Stimulated activated memory B cell treated with anti-CD40 and anti-IgM and Interleukin-4, amounts not matched to agents 10 μg/mL and 1 μg/mL and 100 μg/mL, for 72 hours (primary cell): Measurements from ENCODE around the gene LCK.

Experiments
- ATAC-seq: fragments of 150-1000 bp; cut with Tn5 transposase; 2 replicates; pipeline ENCODE4 v1.10.0; 2021
- H3K27ac Mint-ChIP-seq: one replicate; pipeline ENCODE4 v1.8.0; 2022; ENCODE audit warnings: mild to moderate bottlenecking, mixed read lengths
- H3K27me3 Mint-ChIP-seq: one replicate; pipeline ENCODE4 v1.8.0; 2022; ENCODE audit warnings: mixed read lengths
- H3K36me3 Mint-ChIP-seq: one replicate; pipeline ENCODE4 v1.8.0; 2022; ENCODE audit warnings: mixed read lengths
- H3K4me1 Mint-ChIP-seq: one replicate; pipeline ENCODE4 v1.8.0; 2022; ENCODE audit warnings: mixed read lengths
- H3K4me3 Mint-ChIP-seq: one replicate; pipeline ENCODE4 v1.8.0; 2022; ENCODE audit warnings: mild to moderate bottlenecking, moderate library complexity, mixed read lengths
- H3K9me3 Mint-ChIP-seq: one replicate; pipeline ENCODE4 v1.8.0; 2022; ENCODE audit warnings: mixed read lengths

Gene LCK

DNA sequence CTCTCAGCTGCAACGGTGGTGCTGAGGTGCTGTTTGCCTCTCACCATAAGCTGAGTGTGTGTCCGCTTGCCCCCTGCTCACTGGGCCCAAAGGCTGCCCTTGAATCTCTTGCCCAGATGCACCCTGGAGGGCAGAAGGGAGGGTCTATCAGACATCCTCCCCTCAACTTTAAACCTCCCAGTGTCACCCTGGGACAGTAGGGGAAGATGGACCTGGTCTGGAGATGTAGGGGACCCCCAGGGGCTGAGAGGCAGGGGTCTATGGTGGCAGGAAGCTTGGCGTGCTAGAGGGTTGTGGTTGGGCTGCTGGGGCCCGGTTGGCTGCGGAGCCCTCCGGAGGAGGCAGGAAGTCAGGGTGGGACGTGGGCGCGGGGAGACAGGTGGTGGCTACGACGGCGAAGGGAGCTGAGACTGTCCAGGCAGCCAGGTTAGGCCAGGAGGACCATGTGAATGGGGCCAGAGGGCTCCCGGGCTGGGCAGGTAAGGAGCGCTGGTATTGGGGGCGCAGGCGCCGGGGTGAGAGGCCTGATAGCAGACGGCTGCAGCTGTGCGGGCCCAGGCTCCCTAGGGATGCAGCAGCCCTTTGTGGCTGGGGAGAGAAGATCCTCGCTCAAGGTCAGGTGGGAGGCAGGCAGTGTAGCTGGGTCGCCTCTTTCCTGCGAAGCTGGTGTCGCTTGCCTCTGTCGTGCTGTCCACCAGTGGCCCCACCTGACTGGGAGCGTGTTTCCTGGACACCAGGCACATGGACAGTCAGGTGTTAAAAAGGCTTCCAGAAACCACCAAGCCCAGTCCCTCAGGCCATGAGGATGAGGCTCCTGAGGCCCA is at the start of gene LCK:
LCK (plus strand) TSS at position 373 of the 824 bp plus-strand sequence. CDS start 23,065 bp downstream, outside the sequence.
- H3K4me1 Mint-ChIP-seq: peaks cover 89% of the 10 kb centered on the region
- peak within 1 kb of the TSS; percentile 94 for H3K27ac Mint-ChIP-seq
- no peaks in the 10 kb centered on the region for H3K27me3 Mint-ChIP-seq
- H3K9me3 Mint-ChIP-seq: no peaks in the 10 kb centered on the region
- peak within 1 kb of the TSS; percentile 82 for H3K4me3 Mint-ChIP-seq
- no peaks in the 10 kb centered on the region for H3K36me3 Mint-ChIP-seq
- ATAC-seq: peak; percentile 61

DNA sequence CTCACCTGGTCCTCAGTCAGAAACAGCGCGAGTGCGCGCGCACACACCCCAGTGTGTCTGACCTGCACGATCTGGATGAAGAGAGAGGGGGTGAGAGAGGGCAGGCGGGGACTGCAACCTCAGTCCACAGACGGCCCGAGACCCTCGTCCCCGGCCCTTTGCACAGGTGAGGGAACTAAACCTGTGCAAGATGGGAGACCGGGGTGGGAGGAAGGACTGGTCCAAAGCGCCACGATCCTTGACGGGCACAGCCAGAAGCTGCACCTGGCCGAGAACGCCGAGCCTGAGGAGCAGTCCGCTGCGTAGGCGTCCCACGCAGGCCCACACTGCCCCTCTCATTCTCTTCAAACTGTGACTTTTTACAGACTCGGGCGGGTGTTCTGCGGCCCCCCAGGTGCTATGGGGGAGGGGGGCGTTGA is 46.1 kb upstream of the LCK start:
- Mint-ChIP-seq H3K27me3 (no peaks in the 10 kb centered on the region), H3K4me1 (peaks cover 82% of the 10 kb centered on the region), H3K27ac (no peak overlapping the region)

DNA sequence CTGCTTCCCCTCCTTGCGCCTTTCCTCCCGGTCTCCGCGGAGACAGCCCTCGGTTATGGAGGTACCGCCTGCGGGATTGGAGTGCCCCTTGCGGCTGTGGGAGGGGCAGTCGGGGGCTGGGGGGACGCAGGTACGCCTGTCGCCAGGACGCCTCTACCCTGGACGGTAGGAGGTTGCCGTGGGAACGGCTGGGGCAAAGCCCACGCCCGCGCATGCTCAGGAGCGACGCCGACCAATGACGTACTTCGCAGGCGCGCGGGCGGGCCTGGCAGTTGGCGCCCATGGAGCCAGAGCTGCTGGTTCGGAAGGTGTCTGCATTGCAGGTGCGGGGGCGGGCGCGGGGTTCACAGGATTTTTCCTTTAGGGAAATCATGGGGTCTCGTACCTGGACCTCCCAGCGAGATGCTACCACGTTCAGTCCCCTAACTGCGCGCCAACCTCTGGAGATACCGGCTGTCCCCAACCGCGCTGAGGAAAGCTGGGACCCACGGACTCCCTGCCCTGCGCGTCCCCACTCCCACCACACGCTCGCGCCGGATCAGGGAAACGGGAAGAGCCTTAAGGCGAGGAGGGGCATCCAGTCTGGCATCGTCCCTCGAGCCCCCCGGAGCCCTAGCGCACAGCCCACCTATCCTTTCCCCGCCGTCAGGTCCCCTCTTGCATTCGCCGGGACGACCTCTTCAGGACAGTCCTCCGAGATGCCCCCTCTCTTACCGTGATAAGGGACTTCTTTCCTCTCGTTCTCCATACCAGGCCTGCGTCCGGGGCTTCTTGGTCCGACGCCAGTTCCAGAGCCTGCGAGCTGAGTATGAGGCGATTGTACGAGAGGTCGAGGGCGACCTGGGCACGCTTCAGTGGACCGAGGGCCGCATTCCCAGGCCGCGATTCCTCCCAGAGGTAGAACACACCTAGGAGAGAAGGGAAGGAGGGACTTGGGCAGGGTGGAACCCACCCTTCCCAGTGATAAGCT is 45.4 kb upstream of the LCK start, which contains the start of gene IQCC:
IQCC (plus strand) TSS at position 271 of the 970 bp plus-strand sequence; CDS start at position 282, 11 bp downstream.
- ATAC-seq: peak; percentile 75
- Mint-ChIP-seq H3K9me3 (no peaks in the 10 kb centered on the region), H3K27me3 (no peaks in the 10 kb centered on the region), H3K27ac (peak within 1 kb of the TSS; percentile 85), H3K36me3 (peaks cover 17% of the 10 kb centered on the region), H3K4me3 (peak within 1 kb of the TSS; percentile 87), H3K4me1 (peaks cover 76% of the 10 kb centered on the region)

More for the DNA sequence above, 46.1 kb upstream of the LCK start:
- H3K36me3 Mint-ChIP-seq: peaks cover 17% of the 10 kb centered on the region
- H3K9me3 Mint-ChIP-seq: no peaks in the 10 kb centered on the region
- peak overlapping the region; percentile 87 for H3K4me3 Mint-ChIP-seq
- ATAC-seq: no peak

DNA sequence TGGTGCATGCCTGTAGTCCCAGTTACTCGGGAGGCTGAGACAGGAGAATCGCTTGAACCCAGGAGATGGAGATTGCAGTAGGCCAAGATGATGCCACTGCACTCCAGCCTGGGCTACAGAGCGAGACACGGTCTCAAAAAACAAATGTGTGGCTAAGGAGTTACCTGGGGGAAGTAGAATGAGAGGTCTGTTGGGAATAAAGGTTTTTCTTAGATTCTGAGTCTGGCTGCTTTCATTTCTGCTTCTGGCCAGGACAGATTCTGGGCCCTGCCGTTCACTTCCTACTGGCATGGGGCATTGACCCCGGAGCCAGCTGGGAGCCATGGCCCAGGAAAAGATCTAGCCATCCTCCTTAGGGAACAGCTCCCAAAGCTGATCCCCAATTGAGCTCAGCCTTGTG is 42.6 kb upstream of the LCK start:
- H3K36me3 Mint-ChIP-seq: peaks cover 6% of the 10 kb centered on the region
- peak; percentile 60 for ATAC-seq
- H3K4me3 Mint-ChIP-seq: no peak overlapping the region
- H3K9me3 Mint-ChIP-seq: no peaks in the 10 kb centered on the region
- no peaks in the 10 kb centered on the region for H3K27me3 Mint-ChIP-seq
- H3K4me1 Mint-ChIP-seq: peaks cover 64% of the 10 kb centered on the region
- no peak overlapping the region for H3K27ac Mint-ChIP-seq

DNA sequence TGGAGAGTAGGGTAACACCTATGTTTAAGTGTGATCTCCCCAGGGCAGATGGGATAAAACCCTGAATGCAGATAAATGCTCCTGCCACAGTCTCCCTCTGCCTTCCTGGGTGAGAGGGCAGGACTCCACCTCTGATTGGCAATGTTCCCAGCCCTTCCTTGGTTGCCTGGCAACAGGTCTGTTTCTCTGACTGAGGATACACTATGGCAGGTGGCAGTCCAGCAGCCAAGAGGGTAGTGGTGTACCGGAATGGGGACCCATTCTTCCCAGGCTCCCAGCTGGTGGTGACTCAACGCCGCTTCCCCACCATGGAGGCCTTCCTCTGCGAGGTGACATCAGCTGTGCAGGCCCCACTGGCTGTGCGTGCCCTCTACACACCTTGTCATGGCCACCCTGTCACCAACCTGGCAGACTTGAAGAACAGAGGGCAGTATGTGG is 42.2 kb upstream of the LCK start, which contains the start of gene DCDC2B:
DCDC2B (plus strand) TSS at position 199 of the 438 bp plus-strand sequence; CDS start at position 204, 5 bp downstream.
- no peak for ATAC-seq
- H3K27me3 Mint-ChIP-seq: no peaks in the 10 kb centered on the region
- H3K4me1 Mint-ChIP-seq: peaks cover 59% of the 10 kb centered on the region
- H3K9me3 Mint-ChIP-seq: no peaks in the 10 kb centered on the region
- peaks cover 5% of the 10 kb centered on the region for H3K36me3 Mint-ChIP-seq
- peak within 1 kb of the TSS; percentile 52 for H3K27ac Mint-ChIP-seq
- H3K4me3 Mint-ChIP-seq: no peak within 1 kb of the TSS

DNA sequence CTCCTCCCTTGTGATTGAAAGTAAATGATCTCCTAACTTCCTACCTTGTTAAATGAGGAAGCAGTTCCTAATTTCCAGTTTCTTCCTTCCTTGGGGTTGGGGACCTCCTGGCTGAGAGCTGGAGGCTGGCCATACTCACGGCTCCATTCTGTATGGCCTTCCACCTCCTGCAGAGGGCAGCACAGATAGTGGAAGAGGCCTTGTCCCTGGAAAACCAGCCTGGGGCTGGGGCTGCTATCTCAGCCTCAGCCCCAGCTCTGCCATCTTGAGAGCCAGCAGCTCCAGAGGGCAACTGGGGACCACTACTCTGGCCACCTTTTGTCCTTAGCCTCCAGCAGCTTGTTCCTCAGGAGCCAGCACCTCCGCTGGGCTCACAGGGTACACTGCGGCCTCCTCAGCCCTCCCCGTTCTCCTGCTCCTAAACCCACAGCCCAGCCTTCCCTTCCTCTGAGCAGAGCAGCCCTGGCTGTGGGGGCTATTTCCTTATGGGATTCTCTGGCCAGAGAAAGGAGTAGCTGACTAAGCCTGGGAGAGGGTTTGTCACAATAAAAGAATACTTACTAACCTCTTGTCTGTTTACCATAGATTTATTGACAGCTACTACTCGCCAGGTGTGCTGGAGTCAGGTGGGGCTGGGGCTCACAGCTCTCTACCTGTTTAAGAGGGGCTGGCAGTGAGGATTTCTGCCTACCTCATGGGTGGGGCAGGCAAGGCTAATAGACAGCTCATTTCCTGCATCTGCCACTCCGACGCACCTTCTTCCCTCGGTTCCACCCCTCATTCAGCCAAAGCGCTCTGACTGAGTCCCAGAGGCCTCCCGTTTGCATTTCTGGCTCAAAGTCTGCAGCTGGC is 35.2 kb upstream of the LCK start:
- Mint-ChIP-seq H3K4me3 (no peak overlapping the region), H3K27me3 (no peaks in the 10 kb centered on the region), H3K4me1 (peaks cover 35% of the 10 kb centered on the region), H3K27ac (no peak overlapping the region), H3K9me3 (no peaks in the 10 kb centered on the region), H3K36me3 (peaks cover 34% of the 10 kb centered on the region)
- peak; percentile 78 for ATAC-seq

DNA sequence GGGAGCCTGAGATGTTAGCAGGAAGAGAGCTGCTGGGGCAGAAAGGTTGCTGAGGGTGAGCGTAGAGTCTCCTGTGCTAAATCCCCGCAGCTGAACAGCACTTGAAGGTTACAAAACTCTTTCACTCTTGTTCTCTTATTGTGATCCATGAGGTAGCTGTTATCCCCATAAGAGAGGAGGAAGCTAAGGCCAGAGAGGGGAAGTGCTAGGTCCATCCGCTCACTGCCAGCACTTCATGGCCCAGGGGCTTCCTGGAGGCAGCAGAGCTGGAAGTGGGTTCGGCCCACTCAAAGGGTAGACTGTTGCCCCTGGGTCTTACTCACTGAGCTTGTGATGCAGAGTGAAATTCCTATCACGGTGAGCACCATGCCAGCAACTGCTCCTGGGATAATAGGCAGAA is 34.5 kb upstream of the LCK start:
- Mint-ChIP-seq H3K9me3 (no peaks in the 10 kb centered on the region), H3K4me1 (peaks cover 40% of the 10 kb centered on the region), H3K27ac (no peak overlapping the region), H3K36me3 (peaks cover 34% of the 10 kb centered on the region), H3K4me3 (no peak overlapping the region), H3K27me3 (no peaks in the 10 kb centered on the region)
- ATAC-seq: no peak

DNA sequence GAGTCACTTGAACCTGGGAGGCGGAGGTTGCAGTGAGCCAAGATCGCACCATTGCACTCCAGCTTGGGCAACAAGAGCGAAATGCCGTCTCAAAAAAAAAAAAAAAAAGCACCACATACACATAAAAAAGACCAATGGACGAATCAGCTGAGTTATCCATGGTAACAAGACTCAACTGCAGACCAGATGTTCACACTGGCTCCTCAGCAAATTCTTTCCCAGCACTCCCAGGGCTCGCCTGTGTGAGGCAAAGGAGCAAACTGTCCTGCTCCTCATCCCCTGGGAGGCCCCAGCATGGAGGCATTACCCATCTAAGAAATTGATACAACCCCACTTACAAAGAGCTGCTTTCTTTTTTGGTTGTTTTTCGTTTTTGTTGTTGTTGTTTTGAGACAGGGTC is 32.0 kb upstream of the LCK start:
- Mint-ChIP-seq H3K27me3 (no peaks in the 10 kb centered on the region), H3K36me3 (peaks cover 36% of the 10 kb centered on the region), H3K9me3 (no peaks in the 10 kb centered on the region), H3K4me3 (no peak overlapping the region), H3K4me1 (peaks cover 42% of the 10 kb centered on the region), H3K27ac (no peak overlapping the region)
- ATAC-seq: no peak

DNA sequence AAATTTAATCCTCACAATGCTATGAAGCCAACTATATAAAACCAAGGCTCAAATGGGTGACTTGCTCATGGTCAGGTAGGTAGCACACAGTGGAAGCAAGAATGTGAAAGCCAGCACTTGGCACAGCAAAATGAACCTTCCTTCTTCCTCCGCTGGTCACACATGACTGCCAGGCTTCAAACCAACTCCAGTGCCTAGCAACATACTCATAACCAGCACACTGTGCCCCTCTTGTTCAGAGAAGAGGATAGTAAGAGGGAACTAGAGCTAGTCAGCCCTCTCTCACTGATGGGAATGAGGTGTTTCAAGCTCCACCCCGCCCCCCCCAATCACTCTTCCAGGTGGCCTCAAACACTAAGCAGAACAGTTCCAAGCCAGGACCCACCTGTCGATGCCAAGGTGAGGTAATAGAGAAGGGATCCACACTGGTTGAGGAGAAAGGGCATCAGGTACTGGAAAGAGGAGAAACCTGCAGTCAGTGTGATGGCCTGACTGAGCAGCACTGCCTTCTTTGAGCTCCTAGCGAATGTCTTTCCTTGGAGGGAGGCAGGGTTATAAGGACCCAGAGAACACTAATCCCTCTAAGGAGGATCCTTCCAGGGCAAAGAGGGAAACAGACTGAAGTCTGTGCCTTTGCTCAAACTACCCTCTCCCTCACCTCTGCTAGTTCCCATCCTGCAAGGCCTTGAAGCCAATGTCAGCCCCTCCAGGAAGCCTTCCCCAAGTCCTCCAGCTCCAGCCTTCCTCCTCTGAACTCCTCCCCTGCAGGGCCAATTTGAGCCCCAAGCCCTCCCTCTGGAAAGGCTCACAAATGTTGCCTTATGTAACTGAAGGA is 30.1 kb upstream of the LCK start:
- peaks cover 34% of the 10 kb centered on the region for H3K36me3 Mint-ChIP-seq
- H3K27me3 Mint-ChIP-seq: no peaks in the 10 kb centered on the region
- peak overlapping the region; percentile 97 for H3K4me3 Mint-ChIP-seq
- H3K27ac Mint-ChIP-seq: peak overlapping the region; percentile 92
- ATAC-seq: peak; percentile 72
- H3K9me3 Mint-ChIP-seq: no peaks in the 10 kb centered on the region
- peaks cover 42% of the 10 kb centered on the region for H3K4me1 Mint-ChIP-seq

DNA sequence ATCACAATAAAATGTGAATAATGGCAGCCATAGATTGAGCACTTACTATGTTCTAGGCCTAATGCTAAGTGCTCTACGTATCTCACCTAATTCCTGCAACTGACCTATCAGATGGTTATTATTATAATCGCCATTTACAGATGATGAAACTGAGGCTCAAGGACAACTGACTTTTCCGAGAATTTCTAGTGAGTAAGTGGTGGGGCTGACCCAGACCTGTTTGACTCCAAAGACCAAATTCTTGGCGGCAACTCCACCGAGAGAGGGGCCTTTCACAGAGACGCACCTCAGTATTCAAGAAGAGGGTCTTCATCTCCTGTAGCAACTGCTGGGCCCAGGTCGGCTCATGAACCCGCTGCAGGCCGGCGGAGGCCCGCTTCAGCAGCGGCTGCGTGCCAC is 29.5 kb upstream of the LCK start:
- no peaks in the 10 kb centered on the region for H3K27me3 Mint-ChIP-seq
- H3K36me3 Mint-ChIP-seq: peaks cover 28% of the 10 kb centered on the region
- peak overlapping the region; percentile 92 for H3K27ac Mint-ChIP-seq
- H3K9me3 Mint-ChIP-seq: no peaks in the 10 kb centered on the region
- peaks cover 35% of the 10 kb centered on the region for H3K4me1 Mint-ChIP-seq
- H3K4me3 Mint-ChIP-seq: peak overlapping the region; percentile 97
- no peak for ATAC-seq

DNA sequence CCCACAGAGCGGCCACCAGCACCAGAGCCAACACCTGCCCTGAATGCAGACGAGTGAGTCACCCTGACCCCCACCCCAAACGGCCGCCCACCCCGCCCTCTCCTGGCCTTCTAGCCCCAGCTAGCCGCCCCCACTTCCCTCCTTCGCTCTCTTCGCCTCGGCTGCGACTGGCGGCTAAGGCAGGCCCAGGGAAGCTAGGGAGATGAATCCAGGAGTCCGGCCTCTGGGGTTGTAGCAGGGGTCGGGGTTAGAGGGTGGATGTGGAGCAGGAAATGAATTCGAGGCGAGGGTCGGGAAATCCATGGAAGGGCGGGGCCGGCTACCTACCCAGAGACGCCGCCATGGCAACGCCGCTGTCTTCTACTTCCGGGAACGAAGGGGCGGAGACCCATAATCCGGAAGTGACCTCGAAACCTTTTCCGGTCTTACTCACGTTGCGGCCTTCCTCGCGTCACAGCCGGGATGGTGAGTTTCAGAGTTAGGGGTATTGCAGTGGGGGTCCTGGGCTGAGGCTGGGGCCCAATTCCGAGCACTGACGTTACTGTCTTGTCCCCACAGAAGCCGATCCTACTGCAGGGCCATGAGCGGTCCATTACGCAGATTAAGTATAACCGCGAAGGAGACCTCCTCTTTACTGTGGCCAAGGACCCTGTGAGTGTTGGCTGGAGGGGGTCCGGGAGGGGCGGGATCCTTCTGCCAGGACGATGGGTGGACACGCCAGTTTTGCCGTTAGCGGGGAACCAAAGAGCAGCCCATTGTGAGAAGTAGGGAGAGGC is 28.9 kb upstream of the LCK start, which contains the start of the genes EIF3I and TMEM234:
EIF3I (plus strand) TSS at position 428 of the 776 bp plus-strand sequence; CDS start at position 463, 35 bp downstream.
TMEM234 (minus strand) TSS at position 374 of the 776 bp plus-strand sequence; CDS start at position 343, 31 bp downstream.
- H3K4me1 Mint-ChIP-seq: peaks cover 33% of the 10 kb centered on the region
- peak within 1 kb of the TSS; percentile 97 for H3K4me3 Mint-ChIP-seq
- no peaks in the 10 kb centered on the region for H3K9me3 Mint-ChIP-seq
- peak; percentile 97 for ATAC-seq
- peak within 1 kb of the TSS; percentile 92 for H3K27ac Mint-ChIP-seq
- H3K27me3 Mint-ChIP-seq: no peaks in the 10 kb centered on the region
- peaks cover 22% of the 10 kb centered on the region for H3K36me3 Mint-ChIP-seq

DNA sequence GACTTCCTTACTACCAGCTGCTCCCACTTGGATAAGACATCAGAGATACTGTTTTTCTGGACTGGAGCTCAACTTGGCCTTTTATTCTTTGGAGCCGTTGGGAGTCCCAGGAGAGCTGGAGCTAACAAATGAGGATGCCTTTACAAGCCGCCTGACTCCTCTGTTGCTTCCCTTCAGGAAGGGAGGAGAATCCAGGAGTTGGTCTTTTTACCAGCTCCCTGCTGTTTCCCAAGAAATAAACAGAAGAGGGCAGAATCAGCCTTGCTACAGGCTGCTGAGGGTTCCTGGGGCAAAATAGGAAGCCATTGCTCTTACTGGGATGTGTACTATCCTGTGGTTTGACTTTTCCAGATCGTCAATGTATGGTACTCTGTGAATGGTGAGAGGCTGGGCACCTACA is 27.4 kb upstream of the LCK start:
- Mint-ChIP-seq H3K27ac (peak overlapping the region; percentile 92), H3K36me3 (peaks cover 30% of the 10 kb centered on the region), H3K4me1 (peaks cover 39% of the 10 kb centered on the region), H3K9me3 (no peaks in the 10 kb centered on the region), H3K4me3 (peak overlapping the region; percentile 97), H3K27me3 (no peaks in the 10 kb centered on the region)
- no peak for ATAC-seq

DNA sequence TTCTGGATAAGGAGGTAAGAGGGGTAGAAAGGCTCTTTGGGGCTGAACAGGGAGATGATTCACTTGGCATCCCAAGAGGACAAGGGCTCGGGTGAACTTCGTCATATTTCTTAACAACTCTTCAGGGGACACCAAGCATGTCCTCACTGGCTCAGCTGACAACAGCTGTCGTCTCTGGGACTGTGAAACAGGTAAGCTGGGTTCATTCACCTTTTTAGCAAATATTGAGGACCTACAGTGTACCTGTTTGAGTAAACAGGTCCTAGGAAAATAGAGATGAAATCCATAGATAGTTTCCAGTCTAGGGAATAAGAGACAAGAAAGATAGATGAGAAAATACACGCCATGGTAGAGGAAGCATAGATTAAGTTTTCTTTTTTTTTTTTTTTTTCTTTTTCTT is 26.8 kb upstream of the LCK start:
- Mint-ChIP-seq H3K9me3 (no peaks in the 10 kb centered on the region), H3K4me1 (peaks cover 39% of the 10 kb centered on the region), H3K36me3 (peaks cover 36% of the 10 kb centered on the region), H3K4me3 (peak overlapping the region; percentile 14), H3K27me3 (no peaks in the 10 kb centered on the region), H3K27ac (peak overlapping the region; percentile 92)
- no peak for ATAC-seq
